Amniotic stem cell (primary cell): Measurements from ENCODE around the gene AHCTF1.
A peak's percentile ranks its signal among the peaks of the same experiment; 100 is the strongest.
"Not testable (repeated sequence)": the region's sequence is repeated elsewhere in the genome, so short reads cannot be mapped to it uniquely, and the experiment has no call there.

Source experiments
- DNase-seq: peaks from one replicate; lab custom pipeline; 2025; lab: John Stamatoyannopoulos, UW

AHCTF1 gene

GRCh38 chr1:246923482-246923881, 8.3 kb downstream of the AHCTF1 start:
- DNase-seq = no peak

GRCh38 chr1:246921481-246921880, 10.3 kb downstream of the AHCTF1 start:
- DNase-seq = no peak

GRCh38 chr1:246919902-246920301, 11.8 kb downstream of the AHCTF1 start:
- DNase-seq = no peak

- DNase-seq = not testable (repeated sequence)
These were observed 15.5 kb downstream of the AHCTF1 start for GRCh38 chr1:246916026-246916923.

GRCh38 chr1:246907472-246907871, 24.3 kb downstream of the AHCTF1 start:
- peak; percentile 19 for DNase-seq

GRCh38 chr1:246906833-246907232, 24.9 kb downstream of the AHCTF1 start:
- DNase-seq = no peak

- DNase-seq = no peak
These were observed 29.9 kb downstream of the AHCTF1 start for GRCh38 chr1:246901874-246902273.

- no peak for DNase-seq
These were observed 34.4 kb downstream of the AHCTF1 start for GRCh38 chr1:246897302-246897701.

- DNase-seq = no peak
These were observed 38.4 kb downstream of the AHCTF1 start for GRCh38 chr1:246893191-246893939.

- DNase-seq = no peak
These were observed 40.6 kb downstream of the AHCTF1 start for GRCh38 chr1:246891105-246891504.

- DNase-seq = no peak
These were observed 43.2 kb downstream of the AHCTF1 start for GRCh38 chr1:246888522-246888921.

- DNase-seq = not testable (repeated sequence)
These were observed 46.4 kb downstream of the AHCTF1 start for GRCh38 chr1:246885389-246885788.

- DNase-seq = no peak
These were observed 53.2 kb downstream of the AHCTF1 start for GRCh38 chr1:246878551-246878950.

GRCh38 chr1:246876431-246876830, 55.3 kb downstream of the AHCTF1 start:
- DNase-seq = no peak

GRCh38 chr1:246875041-246876026, 56.4 kb downstream of the AHCTF1 start:
- peak; percentile 39 for DNase-seq

GRCh38 chr1:246865921-246866320, 65.8 kb downstream of the AHCTF1 start:
- DNase-seq = no peak

- DNase-seq = not testable (repeated sequence)
These were observed 68.0 kb downstream of the AHCTF1 start for GRCh38 chr1:246863791-246864190.

- no peak for DNase-seq
These were observed 71.3 kb downstream of the AHCTF1 start for GRCh38 chr1:246860401-246860800.

- no peak for DNase-seq
These were observed 75.4 kb downstream of the AHCTF1 start for GRCh38 chr1:246856371-246856770.

GRCh38 chr1:246850640-246851039, 81.1 kb downstream of the AHCTF1 start:
- DNase-seq = not testable (repeated sequence)

GRCh38 chr1:246843876-246844275, 87.9 kb downstream of the AHCTF1 start:
- DNase-seq = no peak

GRCh38 chr1:246840761-246841160, 91.0 kb downstream of the AHCTF1 start:
- not testable (repeated sequence) for DNase-seq
